GM18868 (cell line): ENCODE results near the gene LRP1-AS.
"Not testable (repeated sequence)": the region's sequence is repeated elsewhere in the genome, so short reads cannot be mapped to it uniquely, and the experiment has no call there.

Experiments
- ATAC-seq: cut with Tn5 transposase; IDR thresholded peaks from one replicate; pipeline ENCODE4 v1.9.1; 2021; ENCODE audit warnings: mild to moderate bottlenecking, moderate library complexity; ENCODE audit not compliant: unreplicated experiment

Gene LRP1-AS

DNA sequence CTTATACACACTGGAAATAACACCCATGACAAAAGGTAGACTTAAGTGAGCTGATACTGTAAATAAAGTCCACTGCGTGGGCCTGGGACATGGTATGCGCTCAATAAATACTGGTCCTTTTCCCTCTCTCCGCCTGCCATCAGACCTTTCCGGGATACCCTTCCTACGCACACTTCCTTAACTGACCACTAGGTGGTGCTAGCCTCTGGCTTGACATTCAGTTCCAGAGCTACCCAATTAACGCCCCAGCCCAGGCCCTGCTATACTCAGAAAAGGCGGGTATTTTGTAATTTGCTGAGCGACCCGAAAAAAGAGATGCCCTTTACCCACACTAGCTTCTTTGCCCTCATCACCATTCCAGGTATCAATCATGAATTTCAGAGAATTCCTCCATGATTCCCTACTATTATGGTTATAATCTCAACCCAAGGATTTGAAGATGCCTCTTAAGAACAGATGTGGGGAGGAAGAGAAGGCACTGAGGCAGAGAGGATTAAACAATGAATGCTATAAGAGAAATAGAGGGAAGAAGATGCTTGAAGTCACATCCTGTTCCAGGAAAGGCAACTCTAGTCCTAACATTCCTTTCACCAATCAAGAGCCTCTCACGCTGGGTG lies 23.1 kb downstream of the LRP1-AS start:
- ATAC-seq, result no peak

DNA sequence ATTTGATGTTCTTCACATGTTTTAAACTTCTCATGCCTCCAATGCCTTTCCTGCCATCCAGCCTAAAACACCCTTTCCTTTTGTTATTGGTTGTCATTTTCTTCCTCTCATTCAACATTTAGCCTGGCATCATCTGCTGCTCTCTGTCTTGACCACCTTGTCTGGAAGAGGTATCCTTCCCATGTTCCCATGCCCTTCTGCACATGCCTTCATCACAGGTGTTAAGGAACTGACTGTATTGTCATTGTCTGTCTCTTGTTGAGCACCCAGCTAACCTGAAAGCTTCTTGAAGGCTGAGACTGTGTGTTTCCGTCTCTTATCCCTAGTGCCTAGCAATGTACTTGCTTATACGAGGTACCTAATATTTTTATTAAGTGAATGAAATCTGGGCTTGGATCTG lies 23.6 kb downstream of the LRP1-AS start:
- ATAC-seq, result no peak

DNA sequence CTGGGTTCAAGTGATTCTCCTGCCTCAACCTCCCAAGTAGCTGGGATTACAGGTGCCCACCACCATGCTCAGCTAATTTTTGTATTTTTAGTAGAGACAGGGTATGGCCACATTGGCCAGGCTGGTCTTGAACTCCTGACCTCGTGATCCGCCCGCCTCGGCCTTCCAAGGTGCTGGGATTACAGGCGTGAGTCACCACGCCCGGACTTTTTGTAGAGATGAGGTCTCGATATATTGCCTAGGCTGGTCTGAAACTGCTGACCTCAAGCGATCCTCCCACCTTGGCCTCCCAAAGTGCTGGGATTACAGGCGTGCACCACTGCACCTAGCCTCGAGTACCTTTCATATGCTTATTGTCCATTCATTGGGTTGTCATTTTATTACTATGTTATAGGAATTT lies 26.7 kb downstream of the LRP1-AS start:
- ATAC-seq, result not testable (repeated sequence)

DNA sequence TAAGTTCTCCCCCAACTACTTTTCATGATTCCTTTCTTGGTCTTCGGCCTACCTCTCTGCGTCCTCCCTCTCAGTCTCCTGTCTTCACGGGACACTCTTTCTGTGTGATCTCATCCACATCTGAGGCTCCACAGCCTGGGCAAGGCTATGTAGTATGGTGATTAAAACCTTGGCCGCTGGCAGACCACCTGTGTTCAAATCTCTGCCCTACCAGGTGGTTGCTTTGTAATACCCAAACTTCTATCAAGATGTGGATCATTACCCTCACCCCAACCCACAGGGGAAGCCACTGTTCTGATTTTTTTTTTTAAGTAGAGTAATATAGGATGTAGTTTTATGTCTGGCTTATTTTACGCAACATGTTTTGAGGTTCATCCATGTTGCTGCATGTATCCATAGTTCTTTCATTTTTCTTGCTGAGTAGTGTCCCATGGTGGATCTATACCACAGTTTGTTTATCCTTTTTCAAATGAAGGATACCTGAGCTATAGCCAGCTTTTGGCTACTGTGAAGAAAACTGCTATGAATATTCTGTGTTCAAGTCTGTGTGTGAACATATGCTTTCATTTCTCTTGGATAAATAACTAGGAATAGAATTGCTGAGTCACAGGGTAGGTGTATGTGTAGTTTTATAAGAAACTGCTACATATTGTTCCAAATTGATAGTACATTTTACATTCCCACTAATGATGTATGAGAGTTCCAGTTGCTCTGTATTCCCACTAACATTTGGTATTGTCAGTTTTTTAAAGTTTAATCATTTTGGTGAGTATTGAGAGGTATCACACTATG lies 27.9 kb downstream of the LRP1-AS start:
- no peak for ATAC-seq

DNA sequence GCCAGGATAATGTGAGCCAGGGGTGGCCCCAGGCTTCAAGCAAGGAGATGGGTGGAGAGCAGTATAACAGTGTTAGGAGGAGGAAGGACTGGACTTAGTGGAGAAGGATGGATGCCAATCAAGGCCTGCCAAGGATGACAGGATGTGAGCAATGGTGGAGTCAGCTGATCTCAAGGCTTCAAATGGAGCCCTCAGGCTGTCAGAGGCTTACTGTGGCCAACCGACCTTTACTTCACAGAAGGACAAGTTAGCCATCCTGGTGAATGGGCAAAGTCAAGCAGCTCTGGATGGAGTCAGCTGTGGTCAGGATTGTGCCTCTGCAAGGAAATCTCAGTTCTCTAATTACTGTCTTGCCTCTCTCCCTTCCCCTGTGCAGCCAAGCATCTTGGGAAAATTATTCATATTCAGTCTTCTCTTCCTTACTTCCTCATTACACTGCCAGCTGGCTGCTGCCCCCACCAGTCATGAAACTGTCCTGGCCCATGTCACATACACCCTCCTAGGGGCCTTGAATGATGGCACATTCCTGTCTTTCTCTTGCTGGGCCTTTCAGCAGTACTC lies 28.6 kb downstream of the LRP1-AS start:
- ATAC-seq, result no peak

DNA sequence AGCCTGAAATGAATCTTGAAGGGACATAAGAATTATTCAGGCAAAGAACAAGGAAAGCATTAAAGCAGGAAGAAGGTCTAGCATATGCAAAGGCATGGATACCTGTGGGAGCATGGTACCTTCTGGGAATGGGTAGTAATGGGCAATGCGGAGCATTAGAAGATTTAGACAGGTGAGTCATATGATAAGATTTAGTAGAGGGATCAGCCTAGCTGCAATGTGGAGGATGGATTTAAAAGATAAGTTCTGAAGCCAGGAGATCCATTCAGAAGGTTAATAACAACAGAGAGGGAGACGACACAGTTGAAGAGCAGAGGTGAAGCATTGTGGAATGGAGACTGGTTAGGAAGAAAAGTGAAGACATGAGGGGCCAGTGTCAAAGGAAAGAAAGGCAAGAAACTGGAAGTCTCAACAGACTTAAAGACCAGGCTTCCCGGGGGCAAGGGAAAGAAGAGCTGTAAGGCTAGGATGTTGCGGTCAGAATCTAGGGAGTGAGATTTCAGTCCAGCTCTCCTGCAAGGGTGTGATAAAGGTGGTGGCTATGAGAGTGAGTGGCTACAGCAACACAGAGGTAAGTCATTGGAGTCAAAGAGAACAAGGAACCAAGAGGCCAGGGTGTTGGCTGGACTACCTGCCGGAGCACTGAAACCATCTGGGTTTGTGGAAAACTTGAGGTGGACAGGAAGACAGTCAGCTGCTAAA lies 30.7 kb downstream of the LRP1-AS start:
- no peak for ATAC-seq

DNA sequence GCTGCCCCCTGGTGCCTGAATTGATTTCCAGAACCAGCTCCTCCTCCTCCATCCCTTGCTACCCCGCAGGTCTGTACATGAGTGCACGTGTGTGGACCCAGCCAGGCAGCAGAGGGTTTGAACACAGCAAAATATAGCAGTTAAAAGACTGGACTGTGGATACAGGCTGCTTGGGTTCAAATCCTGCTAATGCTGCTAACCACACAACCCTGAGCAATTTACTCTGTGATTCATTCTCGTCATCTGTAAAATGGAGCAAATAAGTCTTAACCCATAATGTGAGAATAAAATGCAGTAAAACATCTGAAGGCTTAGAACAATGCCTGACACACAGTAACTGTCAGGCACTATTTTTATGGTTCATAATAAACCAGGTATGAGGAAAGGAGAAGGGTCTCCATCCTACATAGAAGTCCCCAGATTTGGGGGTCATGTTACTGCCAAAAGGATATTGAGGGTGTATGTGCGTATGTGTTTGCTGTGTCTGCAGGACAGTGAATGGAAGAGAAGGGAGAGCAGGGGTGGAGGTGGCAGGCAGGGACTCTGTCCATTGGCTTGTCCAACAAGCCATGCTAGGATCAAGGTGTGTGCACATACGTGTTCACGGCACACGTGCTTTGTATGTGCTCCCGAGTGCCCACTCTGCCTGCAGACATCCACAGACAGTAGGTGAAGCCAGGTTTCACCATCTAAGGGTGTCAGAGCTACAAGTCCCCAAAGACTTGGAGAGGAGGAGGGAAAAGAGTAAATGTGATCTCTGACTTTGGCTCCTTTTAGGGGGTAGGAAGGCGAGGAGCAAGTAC lies 34.7 kb downstream of the LRP1-AS start:
- peak; percentile 50 for ATAC-seq

DNA sequence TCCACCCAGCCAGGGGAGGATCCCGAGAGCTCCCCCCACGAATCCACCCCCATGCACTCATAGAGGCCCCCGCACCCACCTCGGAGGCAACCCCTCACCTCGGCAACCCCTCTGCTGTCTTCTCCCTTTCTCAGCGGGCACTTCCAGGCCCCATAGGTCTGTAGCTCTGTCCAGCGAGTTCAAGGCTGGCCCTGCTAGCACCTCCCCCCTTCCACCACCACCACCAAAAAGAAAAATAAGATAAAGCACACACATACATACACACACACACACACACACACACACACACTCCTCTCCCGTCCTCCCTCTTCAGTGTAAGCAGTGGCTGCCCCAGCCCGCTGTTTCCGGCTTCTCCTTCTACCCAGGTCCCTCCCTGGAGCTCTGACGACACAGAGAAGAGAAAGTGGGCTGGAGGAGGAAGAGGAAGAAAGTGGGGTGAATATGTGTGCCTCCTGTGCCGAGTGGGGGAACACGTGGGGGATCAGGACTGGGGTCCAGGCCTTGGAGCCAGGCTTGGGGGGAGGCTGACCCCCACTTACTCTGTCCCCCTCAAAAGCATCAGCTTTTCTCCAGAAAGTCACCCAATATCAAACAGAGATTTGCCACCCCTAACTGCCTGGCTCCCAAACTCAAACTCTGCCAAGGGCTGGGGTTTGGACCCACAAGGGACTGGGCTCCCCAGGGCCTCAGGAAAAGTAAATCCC lies 36.2 kb downstream of the LRP1-AS start, which contains the start of gene STAT6:
Gene STAT6 (minus strand): TSS at position 332 of the 704 bp plus-strand sequence. CDS start 3,084 bp downstream, outside the sequence.
- peak; percentile 50 for ATAC-seq

DNA sequence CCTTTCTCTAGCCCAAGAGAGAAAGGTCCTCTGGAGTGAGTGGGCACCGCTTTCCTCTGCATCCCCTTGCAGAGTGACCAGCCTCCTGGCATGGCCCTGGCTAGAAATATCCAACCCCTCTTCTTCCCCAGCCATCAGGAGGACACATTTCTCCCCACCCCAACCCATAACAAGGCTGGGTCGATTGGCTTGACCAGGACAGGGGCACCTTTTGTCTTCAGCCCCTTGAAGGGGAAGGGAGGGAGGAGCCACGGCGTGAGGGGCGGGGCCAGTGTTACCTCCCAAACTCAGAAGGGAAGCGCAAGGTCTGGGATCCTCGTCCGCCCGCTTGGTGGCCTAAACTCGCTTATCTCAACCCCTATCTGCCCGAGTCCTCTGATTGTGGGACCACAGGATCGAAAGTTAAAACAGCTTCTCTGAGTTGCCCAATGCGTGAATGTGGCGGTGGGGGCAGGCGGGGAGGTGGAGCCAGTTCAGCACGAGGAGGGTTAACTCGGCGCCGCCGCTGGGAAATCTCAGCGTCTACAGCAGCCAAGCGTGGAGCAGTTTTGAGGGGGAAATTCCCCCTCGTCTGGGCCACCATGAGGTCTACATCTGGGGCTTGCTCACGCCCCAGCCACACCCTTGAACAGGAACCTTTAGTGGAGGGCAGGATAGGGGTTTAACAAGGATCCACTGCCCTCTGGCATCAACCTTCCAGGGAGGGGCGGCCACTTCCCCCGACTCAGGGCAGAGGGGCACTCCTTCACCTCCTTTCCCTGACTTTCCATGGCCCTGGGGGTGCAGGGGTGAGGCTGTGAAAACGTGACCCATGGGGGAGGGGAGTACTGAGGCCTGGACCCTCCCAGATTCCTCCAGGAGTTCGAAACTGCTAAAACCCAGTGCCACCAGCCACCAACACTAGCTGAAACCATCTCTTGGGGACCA lies 37.1 kb downstream of the LRP1-AS start:
- peak; percentile 67 for ATAC-seq

DNA sequence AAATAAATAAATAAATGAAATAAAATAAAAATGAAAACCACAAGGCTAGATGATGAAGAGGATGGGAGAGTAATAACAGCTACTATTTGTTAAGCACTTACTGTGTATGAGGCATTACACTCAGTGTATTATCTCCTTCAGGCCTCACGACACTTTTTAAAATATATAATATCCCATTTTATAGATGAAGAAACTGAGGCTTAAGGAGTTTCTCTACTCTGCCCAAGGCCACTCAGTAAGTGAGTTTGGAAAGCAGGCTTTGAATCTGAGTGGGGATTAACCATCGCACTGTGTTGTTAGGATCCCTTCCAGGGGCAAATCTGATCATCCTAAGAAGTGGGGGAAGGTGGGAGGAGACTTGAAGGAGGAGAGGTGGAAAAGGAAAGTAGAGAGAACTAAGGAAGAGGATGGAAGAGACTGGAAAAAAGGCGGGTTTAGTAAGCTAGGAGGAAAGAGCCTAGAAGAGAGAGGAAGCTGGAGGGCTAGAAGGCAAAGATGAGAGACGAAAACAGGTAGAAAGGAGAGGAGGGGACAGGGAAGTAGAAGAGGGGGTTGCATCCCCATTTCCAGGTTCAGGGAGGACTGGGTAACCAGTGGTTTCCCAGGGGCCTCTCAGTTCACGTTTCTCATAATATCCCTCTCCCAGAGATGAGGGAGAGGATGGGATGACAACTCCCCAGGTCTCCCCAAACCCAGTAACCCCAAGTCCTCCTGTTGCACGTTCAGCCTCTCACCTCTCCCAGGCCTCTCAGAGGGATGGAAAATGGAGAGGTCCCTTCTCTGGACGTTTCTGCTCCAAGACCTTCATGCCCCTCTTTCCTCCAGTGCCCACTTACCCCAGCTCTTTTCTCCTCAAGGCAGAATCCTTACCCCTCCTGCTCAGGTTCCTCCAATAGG lies 38.0 kb downstream of the LRP1-AS start:
- ATAC-seq, result no peak

DNA sequence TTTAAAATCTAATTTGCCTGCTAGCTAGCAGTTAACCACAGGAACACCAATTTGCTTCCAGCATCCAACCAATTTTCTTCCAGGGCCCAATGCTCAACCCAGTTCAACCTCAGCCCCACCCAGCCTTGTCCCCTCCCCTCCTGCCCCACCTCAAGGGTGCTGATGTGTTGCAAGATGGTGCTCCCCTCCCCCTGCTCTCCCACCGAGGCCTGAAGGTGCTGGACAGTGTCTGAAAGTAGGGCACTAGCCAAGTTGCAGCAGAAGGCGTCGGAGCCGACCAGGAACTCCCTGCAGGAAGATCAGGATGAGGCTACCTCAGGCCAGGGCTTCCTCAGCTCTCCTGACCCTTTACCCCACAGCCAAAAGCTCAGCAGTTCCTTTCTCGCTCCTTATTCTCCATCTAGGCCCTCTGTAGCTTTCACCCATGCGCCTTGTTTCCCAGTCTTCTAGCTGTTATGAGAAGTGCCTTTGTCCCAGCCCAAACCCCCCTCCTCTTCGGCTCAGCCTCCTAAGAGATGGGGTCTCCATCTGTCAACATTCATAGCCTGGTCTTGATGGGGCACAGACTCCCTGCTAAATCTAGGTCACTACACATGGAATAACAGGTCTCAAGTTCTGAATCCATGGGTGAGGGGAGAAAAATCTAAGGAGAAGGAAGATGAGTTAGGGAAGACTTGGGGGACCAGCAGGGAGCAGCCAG lies 39.8 kb downstream of the LRP1-AS start:
- no peak for ATAC-seq

DNA sequence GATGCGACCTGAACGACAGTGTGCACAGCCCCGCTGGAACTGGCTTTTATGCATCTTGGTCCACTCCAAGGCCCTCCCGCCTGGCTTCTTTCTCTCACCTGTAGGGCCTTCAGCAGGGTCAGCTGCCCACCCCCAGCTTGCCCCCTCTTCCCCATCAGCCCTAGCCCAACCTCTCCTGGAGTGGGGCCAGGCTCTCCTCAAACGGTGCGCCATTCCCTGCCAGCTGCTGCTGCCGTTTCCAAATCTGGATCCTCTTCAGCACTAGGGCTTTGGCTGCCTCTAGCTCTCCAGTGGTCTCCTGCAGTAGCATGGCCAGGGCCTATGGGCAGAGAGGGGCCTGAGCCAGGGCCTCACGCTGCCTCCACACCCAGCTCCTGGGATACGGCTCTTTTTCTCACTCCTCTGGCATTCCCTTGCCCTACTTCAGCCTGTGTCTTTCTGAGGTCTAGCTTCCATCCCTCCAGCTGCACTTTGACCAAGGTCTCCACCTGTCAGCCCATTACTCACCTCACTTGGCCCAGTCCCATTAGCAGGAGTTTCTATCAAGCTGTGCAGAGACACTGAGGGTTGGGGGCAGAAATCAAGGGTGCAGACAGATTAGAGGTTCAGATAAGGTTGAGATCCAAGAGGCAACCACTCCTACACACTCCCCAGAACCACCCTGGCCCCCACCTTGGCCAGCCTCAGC lies 41.3 kb downstream of the LRP1-AS start:
- no peak for ATAC-seq

DNA sequence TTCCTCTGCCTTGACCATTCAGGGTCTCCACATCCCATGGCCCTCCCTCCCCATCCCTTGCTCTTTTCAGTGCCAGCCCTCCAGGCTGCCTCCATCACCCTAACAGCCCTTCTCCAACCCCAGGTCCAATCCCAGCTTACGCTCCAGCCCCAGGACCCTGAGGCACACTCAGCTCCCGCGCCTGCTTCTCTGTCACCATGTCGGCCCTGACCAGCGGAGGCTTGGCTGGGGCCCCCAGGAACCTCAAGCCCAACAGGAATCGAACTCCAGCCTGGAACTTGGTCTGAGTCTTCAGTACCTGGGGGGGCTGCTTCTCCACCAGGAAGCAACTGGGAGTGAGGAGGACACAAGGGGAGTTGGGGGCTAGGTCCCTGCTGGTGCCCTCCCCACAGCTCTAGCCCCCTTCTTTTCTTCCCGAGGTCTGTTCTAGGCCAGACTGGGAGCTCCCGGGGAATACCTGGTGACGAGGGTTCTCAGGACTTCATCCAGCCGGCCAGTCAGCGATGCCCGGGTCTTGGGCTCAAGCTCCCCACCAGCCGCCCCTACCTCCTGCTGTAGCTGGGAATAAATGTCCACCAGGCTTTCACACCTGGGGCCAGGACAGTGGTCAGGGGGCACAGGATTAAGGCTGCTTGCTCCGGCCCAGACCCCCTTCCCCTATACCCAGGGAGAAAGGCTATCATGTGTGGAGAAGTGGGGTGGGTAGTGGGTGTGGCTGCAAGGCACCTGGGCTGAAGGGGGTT lies 42.2 kb downstream of the LRP1-AS start:
- ATAC-seq, result no peak

DNA sequence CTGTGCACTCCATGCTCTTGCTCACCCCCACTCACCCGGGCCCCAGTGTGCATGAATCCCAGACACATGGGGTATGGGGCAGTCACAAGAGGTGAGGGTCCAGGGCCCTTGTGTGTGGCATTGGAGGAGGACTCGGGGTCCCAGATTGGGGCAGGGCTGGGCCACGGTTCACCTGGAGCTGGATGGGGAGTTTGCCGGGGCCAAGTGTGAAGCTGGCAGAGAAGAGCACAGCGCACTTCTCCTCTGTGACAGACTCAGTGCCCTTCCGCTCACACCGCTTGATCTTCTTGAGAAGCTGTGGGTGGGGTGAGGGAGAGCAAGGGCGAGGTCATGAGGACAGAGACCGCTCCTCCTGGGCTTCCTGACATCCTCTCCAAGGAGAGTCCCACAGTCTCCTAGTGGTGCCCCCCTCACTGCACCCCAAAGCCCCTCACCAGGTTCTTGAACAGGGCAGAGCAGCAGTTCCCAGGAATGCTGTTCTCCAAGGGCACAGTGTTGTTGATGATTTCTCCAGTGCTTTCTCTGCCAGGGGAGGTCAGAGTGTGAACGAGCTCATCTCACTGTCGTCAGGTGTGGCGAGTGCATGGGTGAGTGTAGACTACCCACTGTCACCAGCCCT lies 43.0 kb downstream of the LRP1-AS start:
- ATAC-seq, result no peak

DNA sequence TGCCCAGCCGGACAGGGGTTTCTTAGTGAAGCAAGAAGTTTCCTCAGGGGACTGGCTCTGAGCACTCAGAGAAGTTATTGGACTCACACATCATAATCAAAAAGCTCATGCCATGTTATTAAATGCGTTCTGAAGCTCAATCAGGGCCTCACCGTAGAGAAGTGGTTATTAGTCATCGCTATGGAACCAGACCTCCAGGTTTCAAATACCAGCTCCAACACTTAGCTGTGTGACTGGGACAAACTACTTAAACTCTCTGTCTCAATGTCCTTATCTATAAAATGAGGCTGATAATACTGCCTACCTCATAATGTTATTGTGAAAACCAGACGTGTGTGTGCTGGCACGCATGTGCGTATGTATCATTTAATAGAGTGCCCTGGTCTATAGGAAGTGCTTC lies 43.6 kb downstream of the LRP1-AS start:
- ATAC-seq, result no peak
